Measurements from ENCODE around the gene VNN1.
A peak's percentile ranks its signal among the peaks of the same experiment; 100 is the strongest.

The VNN1 gene

GRCh38 chr6:132671295-132671694, 42.6 kb downstream of the VNN1 start:
- Histone ChIP-seq H3K27ac (ENCODE audit: low read depth, low read length, poor library complexity, severe bottlenecking) (no peak overlapping the region), H3K9me3 (ENCODE audit: low read length) (no peaks in the 10 kb centered on the region), H3F3A (ENCODE audit: insufficient read depth, low read length) (no peaks in the 10 kb centered on the region), H4K20me1 (ENCODE audit: insufficient read depth, low read length) (no peaks in the 10 kb centered on the region), H2AFZ (ENCODE audit: low read length) (no peak overlapping the region), H3K9ac (ENCODE audit: low read length) (no peak overlapping the region), H3K9me2 (ENCODE audit: low read depth, low read length) (no peaks in the 10 kb centered on the region), H3K27me3 (ENCODE audit: insufficient read depth, low read length) (no peaks in the 10 kb centered on the region), H3K4me2 (ENCODE audit: low read length) (no peak overlapping the region), H3K79me2 (ENCODE audit: insufficient read depth, low read length) (no peaks in the 10 kb centered on the region), H3K36me3 (ENCODE audit: insufficient read depth, low read length) (no peaks in the 10 kb centered on the region), H3K4me3 (ENCODE audit: low read depth, low read length, poor library complexity, severe bottlenecking) (no peak overlapping the region), H3K4me1 (ENCODE audit: insufficient read depth, low read length, severe bottlenecking) (peaks cover 8% of the 10 kb centered on the region)
- TF ChIP-seq EZH2 (IDR thresholded peaks at IDR 0.05; ENCODE audit: borderline replicate concordance, low read length), result no peak
- TF ChIP-seq, protein P1, sequence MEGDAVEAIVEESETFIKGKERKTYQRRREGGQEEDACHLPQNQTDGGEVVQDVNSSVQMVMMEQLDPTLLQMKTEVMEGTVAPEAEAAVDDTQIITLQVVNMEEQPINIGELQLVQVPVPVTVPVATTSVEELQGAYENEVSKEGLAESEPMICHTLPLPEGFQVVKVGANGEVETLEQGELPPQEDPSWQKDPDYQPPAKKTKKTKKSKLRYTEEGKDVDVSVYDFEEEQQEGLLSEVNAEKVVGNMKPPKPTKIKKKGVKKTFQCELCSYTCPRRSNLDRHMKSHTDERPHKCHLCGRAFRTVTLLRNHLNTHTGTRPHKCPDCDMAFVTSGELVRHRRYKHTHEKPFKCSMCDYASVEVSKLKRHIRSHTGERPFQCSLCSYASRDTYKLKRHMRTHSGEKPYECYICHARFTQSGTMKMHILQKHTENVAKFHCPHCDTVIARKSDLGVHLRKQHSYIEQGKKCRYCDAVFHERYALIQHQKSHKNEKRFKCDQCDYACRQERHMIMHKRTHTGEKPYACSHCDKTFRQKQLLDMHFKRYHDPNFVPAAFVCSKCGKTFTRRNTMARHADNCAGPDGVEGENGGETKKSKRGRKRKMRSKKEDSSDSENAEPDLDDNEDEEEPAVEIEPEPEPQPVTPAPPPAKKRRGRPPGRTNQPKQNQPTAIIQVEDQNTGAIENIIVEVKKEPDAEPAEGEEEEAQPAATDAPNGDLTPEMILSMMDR (IDR thresholded peaks at IDR 0.05; ENCODE audit: low read length), result no peak

- Histone ChIP-seq H3K9me2 (ENCODE audit: low read depth, low read length) (no peaks in the 10 kb centered on the region), H3K27me3 (ENCODE audit: insufficient read depth, low read length) (no peaks in the 10 kb centered on the region), H3K36me3 (ENCODE audit: insufficient read depth, low read length) (no peaks in the 10 kb centered on the region), H3K4me1 (ENCODE audit: insufficient read depth, low read length, severe bottlenecking) (peaks cover 8% of the 10 kb centered on the region), H3K9ac (ENCODE audit: low read length) (no peak overlapping the region), H3K79me2 (ENCODE audit: insufficient read depth, low read length) (no peaks in the 10 kb centered on the region), H3K9me3 (ENCODE audit: low read length) (no peaks in the 10 kb centered on the region), H3F3A (ENCODE audit: insufficient read depth, low read length) (no peaks in the 10 kb centered on the region), H3K4me3 (ENCODE audit: low read depth, low read length, poor library complexity, severe bottlenecking) (no peak overlapping the region), H2AFZ (ENCODE audit: low read length) (no peak overlapping the region), H3K4me2 (ENCODE audit: low read length) (no peak overlapping the region), H4K20me1 (ENCODE audit: insufficient read depth, low read length) (no peaks in the 10 kb centered on the region), H3K27ac (ENCODE audit: low read depth, low read length, poor library complexity, severe bottlenecking) (no peak overlapping the region)
- TF ChIP-seq EZH2 (IDR thresholded peaks at IDR 0.05; ENCODE audit: borderline replicate concordance, low read length), result no peak
- TF ChIP-seq, protein P1 (IDR thresholded peaks at IDR 0.05; ENCODE audit: low read length), result peak; percentile 78
Observed at GRCh38 chr6:132669690-132670291, 44.1 kb downstream of the VNN1 start.

DNA sequence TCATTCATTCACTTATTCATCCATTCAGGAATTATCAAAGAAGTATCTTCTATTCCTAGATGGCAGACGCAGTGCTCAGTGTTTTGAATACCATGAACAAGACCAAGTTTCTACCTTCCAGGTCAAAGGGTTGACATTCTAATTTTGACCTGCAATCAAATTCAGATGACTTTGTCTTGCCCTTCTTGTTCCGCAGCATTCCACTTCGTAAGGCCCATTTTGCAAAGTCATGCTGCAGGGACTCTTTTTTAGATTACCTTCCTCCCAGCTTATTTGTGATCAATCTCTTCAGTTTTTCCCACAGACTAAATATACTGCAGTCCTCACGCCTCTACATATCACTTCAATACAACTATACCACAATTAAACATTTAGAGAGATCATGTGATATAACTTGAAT, 47.7 kb downstream of the VNN1 start:
- Histone ChIP-seq H3F3A (ENCODE audit: insufficient read depth, low read length) (no peaks in the 10 kb centered on the region), H3K27me3 (ENCODE audit: insufficient read depth, low read length) (no peaks in the 10 kb centered on the region), H3K9me3 (ENCODE audit: low read length) (no peaks in the 10 kb centered on the region), H3K4me3 (ENCODE audit: low read depth, low read length, poor library complexity, severe bottlenecking) (no peak overlapping the region), H3K79me2 (ENCODE audit: insufficient read depth, low read length) (no peaks in the 10 kb centered on the region), H2AFZ (ENCODE audit: low read length) (no peak overlapping the region), H3K4me1 (ENCODE audit: insufficient read depth, low read length, severe bottlenecking) (peaks cover 3% of the 10 kb centered on the region), H4K20me1 (ENCODE audit: insufficient read depth, low read length) (no peaks in the 10 kb centered on the region), H3K27ac (ENCODE audit: low read depth, low read length, poor library complexity, severe bottlenecking) (no peak overlapping the region), H3K9ac (ENCODE audit: low read length) (no peak overlapping the region), H3K36me3 (ENCODE audit: insufficient read depth, low read length) (no peaks in the 10 kb centered on the region), H3K9me2 (ENCODE audit: low read depth, low read length) (no peaks in the 10 kb centered on the region), H3K4me2 (ENCODE audit: low read length) (no peak overlapping the region)
- TF ChIP-seq, protein P1 (IDR thresholded peaks at IDR 0.05; ENCODE audit: low read length), result no peak
- no peak for TF ChIP-seq EZH2 (IDR thresholded peaks at IDR 0.05; ENCODE audit: borderline replicate concordance, low read length)
